HL-60/S4 (cell line): ENCODE data around the gene LZTS3.
"Not testable (repeated sequence)": the region's sequence is repeated elsewhere in the genome, so short reads cannot be mapped to it uniquely, and the experiment has no call there.

Experiments
- in situ Hi-C: fragments of 300-500 bp; cut with MboI; formaldehyde crosslinking; loops from 2 replicates; pipeline ENCODE4 v1.14.3; 2022; ENCODE audit warnings: low sequenced_read_pairs

LZTS3 gene

DNA sequence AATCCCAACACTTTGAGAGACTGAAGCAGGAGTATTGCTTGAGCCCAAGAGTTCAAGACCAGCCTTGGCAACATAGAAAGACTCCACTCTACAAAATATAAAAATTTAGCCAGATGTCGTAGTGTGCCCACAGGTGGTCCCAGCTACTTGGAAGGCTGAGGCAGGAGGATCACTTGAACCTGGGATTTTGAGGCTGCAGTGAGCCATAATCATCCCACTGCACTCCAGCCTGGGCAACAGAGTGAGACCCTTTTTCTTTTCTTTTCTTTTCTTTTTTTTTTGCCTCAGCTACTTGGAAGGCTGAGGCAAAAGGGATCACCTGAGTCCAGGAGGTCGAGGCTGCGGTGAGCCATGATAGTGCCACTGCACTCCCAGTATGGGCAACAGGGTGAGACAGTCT, 31.6 kb downstream of the LZTS3 start:
- in situ Hi-C loops, result no loop called here

DNA sequence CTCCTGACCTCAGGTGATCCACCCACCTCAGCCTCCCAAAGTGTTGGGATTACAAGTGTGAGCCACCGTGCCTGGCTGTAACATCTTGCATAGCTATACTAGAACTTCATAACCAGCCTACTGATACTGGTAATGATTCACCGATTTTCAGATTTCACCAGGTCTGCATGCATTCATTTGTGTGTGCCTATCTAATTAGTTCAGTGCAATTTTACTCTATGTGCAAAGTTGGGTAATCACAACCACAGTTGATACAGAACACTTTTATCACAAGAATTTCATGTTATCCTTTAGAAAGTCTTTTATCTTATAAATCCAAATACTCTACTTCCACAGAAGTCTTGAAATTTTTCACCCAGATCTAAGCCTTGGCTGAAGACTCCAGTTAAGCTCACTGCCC, 35.9 kb downstream of the LZTS3 start:
- in situ Hi-C loops, result no loop called here

DNA sequence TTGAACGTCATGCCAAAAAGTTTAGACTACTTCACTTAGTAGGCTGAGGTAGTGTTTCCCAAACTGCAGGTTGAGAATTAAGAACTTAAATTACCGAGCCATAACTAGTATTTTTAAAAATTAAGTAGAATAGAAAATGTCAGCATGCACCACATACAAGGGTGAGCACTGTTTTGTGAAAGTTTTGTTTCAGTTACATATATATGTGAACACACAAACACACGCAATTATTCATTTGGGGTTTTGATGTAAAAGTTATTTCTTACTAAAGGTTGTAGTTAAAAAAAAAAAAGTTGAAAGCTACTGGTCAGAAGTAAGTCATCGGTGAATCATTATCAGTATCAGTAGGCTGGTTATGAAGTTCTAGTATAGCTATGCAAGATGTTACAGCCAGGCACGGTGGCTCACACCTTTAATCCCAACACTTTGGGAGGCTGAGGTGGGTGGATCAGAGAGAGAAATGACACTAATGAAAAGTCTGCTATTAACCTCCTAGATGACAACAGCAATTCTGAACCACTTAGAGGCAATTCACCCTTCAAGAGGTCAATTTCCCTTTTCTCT, 37.8 kb downstream of the LZTS3 start:
- in situ Hi-C loops, result no loop called here

DNA sequence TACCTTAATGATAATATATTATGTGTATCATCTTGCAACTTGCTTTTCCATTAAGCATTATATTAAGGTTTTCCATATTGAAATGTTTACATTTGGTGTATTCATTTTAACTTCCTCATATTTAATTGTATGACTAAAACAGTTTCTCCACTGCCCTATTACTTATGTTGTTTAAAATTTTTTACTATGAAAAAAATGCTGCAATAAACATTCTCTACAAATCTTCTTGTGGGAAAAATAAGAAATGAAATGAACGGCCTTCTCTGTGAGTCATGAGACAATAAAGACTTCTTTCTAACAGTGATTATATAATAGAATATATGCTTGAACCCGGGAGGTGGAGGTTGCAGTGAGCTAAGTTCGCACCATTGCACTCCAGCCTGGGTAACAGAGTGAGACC, 39.2 kb downstream of the LZTS3 start:
- in situ Hi-C loops, result no loop called here

DNA sequence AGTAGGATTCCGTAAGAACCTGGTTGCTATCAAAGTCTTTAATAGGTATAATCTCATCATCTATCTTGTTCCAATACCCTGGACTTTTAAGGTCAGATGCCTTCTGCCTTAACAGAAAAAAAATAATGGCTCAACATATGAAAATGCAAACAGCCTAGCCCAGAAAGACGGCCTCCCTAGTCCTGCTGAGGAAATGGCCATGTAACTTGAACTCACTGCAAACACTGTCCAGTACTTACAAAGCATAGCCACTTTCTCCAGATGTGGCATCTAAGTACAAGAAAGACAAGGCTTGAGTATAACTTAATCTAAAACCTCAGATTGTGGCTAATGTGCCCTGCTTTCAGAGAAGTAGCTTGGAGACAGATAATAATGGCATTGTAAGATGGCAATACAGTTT, 40.2 kb downstream of the LZTS3 start:
- in situ Hi-C loops, result no loop called here

DNA sequence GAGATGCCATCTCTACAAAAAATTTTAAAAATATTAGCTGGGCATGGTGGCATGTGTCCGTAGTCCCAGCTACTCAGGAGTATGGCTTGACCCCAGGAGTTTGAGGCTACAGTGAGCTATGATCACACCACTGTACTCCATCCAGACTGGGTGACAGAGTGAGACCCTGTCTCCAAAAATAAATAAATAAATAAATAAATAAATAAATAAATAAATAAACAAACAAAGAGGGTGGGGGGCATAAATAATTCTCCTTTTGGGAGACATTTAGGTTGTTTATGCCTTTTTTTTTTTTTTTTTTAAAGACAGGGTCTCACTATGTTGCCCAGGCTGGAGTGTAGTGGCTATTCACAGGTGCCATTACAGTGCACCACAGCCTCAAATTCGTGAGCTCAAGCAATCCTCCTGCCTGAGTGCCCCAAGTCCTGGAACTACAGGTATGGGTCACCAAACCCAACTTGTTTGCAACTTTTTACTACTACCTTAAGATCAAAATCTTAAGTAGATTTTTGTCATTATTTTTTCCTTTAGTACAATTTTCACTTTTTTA, 43.2 kb downstream of the LZTS3 start:
- in situ Hi-C loops, result no loop called here

DNA sequence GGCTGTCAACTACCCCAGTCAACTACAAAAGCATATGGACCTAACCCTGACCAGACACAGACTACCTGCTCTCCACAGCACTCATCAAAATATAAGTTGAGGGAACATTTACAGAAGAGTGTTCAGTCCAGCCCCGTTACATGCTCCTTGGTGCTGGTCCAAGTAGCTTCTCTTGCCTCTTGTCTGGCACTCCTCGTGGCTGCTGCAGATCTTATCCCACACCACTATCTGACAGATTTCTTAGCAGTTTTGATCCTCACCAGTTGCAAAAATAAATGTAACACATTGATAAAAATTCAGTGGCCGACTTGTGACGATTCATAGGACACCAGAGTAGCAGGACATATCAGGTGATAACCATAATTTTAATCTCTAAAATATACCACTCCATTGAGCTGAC, 44.3 kb downstream of the LZTS3 start:
- in situ Hi-C loops, result no loop called here

DNA sequence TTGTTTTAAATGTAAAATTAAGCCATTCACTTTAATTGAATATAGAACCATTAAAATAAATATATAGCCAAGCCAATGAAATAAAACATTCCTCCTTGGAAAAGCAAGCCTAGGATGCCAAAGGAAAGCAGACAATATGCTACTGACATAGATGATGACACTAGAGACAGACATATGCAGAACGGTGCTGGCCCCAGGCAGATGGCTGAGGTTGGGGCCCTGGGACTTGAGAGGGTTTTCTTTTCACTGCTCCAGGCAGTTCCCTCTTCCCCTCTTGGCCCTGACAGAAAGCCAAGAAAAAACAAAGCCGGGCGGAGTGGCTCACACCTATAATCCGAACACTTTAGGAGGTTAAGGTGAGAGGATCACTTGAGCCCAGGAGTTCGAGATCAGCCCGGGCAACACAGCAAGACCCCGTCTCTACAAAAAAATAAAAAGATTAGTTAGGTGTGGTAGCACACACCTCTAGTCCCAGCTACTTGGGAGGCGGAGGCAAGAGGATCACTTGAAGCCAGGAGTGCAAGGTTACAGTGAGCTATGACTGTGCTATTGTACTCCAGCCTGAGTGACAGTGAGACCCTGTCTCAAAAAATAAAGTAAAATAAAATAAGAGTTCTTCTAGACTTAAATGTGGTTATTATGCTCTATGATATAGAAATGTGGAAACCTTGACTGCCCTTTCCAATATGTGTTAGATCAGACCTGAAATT, 44.9 kb downstream of the LZTS3 start:
- in situ Hi-C loops, result no loop called here

DNA sequence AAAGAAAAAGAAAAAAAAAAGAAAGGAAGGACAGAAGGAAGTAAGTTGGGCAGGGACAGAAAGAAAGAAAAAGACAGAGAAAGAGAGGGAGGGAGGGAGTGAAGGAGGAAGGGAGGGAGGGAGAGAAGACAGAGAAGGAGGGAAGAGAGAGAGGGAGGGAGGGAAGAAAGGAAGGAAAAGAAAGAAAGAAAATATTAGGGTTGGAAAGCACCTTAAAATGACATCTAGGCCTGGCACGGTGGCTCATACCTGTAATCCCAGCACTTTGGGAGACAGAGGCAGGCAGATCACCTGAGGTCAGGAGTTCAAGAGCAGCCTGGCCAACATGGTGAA, 46.9 kb downstream of the LZTS3 start:
- in situ Hi-C loops, result no loop called here

DNA sequence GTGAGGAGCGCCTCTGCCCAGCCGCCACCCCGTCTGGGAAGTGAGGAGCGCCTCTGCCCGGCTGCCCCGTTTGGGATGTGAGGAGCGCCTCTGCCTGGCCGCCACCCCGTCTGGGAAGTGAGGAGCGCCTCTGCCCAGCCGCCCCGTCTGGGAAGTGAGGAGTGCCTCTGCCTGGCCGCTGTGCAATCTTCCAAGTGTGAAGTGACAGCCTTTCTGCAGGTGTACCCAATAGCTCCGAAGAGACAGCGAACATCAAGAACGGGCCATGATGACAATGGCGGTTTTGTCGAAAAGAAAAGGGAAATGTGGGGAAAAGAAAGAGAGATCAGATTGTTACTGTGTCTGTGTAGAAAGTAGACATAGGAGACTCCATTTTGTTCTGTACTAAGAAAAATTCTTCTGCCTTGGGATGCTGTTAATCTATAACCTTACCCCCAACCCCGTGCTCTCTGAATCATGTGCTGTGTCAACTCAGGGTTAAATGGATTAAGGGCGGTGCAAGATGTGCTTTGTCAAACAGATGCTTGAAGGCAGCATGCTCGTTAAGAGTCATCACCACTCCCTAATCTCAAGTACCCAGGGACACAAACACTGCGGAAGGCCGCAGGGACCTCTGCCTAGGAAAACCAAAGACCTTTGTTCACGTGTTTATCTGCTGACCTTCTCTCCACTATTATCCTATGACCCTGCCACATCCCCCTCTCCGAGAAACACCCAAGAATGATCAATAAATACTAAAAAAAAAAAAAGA, 47.4 kb downstream of the LZTS3 start:
- in situ Hi-C loops, result not testable (repeated sequence)

DNA sequence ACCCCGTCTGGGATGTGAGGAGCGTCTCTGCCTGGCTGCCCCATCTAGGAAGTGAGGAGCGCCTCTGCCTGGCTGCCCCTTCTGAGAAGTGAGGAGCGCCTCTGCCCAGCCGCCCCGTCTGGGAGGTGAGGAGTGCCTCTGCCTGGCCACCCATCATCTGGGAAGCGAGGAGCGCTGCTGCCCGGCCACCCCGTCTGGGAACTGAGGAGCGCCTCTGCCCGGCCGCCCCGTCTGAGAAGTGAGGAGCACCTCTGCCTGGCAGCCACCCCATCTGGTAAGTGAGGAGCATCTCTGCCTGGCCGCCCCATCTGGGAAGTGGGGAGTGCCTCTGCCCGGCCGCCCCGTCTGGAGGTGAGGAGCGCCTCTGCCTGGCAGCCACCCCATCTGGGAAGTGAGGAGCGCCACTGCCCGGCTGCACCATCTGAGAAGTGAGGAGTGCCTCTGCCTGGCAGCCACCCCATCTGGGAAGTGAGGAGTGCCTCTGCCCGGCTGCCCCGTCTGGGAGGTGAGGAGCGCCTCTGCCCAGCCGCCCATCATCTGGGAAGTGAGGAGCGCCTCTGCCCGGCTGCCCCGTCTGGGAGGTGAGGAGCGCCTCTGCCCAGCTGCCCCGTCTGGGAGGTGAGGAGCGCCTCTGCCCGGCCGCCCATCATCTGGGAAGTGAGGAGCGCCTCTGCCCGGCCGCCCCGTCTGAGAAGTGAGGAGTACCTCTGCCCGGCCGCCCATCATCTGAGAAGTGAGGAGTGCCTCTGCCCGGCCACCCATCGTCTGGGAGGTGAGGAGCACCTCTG, 48.4 kb downstream of the LZTS3 start:
- in situ Hi-C loops, result not testable (repeated sequence)

DNA sequence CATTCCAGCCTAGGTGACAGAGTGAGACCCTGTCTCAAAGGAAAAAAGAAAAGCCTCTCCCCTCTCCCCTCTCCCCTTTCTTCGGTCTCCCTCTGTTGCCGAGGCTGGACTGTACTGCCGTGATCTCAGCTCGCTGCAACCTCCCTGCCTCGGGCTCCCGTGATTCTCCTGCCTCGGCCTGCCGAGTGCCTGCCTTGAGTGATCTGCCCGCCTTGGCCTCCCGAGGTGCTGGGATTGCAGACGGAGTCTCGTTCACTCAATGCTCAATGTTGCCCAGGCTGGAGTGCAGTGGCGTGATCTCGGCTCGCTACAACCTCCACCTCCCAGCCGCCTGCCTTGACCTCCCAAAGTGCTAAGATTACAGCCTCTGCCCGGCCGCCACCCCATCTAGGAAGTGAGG, 49.2 kb downstream of the LZTS3 start:
- in situ Hi-C loops, result not testable (repeated sequence)

DNA sequence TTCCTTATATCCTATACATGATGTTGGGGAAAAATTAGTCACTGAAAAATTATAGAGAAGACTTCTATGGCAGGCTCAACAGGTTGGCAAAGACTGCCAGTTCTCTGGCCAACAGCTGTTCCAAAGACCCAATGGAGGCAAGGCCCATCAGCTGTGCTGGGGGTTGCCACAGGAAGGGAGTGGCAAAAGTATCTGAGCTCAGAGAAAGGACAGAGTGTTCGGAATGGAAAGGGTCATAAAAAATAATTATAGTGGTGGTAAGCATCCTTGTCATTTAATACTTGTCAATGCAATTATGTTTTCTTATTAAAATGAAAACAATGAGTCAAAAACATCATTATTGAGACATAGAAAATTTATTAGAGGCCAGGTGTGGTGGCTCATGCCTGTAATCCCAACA, 49.8 kb downstream of the LZTS3 start:
- in situ Hi-C loops, result no loop called here

DNA sequence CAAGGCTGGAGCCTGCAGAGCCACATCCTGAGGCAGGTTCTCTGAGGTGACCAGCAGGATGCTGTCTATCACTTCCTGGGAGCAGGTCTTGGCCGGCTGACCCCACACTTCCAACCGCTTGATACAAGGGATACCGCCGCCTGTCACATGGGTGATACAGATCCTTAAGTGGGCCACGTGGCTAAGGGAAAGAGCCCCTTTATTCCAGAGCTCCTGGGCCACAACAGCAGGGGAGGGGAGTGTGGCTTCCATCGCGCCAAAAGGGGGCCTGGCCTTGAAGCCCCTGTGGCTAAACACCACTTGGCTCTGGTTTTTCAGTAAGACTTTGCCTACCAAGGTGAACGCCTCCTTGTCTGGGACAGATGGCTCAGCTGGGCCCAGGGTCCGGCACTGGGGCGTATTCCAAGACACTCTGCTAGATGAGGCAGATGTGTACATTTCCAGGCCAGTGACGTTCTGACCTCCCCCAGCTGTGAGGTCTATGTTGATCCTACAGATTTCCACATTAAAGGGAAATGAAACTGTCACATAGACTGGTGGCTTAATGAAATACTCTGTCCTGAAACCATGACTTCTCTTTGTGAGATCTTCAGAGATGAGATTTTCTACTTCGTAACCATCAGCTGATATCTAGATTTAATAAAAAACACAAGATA, 51.3 kb downstream of the LZTS3 start:
- in situ Hi-C loops, result no loop called here

DNA sequence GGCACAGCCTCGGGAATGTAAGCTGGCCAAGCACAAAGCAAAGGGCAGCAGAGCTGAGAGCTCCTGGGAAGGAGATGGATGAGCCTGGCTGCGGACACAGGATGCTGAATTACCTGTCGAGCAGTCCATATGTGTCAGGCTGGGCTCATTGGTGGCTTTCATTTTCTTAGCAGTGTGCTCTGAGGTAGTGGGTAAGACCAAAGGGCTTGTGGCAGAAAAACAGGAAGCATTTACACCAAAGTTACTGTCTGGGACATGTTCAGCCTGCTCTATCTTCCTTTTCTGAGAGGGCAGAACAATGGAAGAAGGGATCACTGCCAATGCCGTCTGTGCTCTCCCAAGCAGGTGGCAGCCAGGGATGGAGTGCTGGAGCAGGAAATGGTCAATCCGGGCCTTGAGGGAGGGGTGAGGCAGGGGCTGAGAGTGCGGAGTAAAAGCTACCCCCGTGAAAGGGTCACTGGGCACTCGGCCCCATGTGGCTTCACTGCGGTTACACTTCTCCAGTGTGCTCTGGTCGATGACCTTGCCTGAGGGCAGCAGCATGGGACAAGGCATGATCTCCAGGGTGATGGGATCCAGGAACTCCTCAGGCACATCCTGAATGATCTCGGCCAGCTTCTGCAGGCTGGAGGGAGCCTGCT, 52.0 kb downstream of the LZTS3 start:
- in situ Hi-C loops, result no loop called here

DNA sequence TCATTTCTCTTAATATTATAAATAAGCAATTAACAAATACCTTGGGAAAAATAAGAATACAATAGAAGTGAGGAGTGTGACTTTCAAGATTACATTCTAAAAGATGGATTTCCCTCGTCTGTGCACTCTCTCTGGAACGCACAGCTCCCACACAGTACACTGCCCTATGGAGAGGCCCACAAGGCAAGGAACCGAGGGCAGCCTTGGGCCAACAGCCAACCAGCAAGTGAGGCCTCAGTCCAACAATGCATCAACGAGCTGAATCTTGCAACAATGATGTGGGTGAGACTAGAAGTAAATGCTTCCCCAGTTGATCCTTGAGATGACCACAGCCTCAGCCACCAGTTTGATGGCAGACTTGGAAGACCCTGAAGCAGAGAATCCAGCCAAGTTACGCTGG, 54.3 kb downstream of the LZTS3 start:
- in situ Hi-C loops, result no loop called here

DNA sequence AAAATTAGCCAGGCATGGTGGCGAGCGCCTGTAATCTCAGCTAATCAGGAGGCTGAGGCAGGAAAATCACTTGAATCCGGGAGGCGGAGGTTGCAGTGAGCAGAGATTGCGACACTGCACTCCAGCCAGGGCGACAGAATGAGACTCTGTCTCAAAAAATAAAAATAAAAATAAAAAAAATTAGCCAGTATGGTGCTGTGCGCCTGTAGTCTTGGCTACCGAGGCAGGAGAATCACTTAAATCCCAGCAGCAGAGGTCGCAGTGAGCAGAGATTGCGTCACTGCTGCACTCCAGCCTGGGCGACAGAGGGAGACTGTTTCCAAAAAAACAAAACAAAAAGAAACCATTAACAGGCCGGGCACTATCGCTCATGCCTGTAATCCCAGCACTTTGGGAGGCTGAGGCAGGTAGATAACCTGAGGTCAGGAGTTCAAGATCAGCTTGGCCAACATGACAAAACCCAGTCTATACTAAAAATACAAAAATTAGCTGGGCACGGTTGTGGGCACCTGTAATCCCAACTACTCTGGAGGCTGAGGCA, 55.4 kb downstream of the LZTS3 start:
- in situ Hi-C loops, result not testable (repeated sequence)

DNA sequence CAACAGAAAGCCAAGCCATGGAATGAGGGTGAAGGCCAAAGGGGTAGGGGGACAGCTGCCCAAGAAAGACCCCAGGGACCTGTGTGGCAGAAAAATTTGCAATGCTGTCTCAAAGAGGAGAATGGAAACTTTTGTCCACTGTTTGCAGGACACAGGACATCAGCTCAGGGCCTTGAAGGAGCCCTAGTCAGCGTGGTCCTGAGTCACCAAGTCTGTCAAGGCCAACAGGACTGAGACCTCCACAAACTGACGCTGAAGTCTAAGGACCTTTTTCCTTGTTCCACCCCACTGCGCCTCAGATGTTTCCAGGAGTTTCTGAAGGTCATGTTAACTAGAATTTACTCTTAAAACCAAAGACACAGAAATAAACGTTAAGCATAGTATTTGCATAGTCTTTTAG, 57.0 kb downstream of the LZTS3 start:
- in situ Hi-C loops, result no loop called here

DNA sequence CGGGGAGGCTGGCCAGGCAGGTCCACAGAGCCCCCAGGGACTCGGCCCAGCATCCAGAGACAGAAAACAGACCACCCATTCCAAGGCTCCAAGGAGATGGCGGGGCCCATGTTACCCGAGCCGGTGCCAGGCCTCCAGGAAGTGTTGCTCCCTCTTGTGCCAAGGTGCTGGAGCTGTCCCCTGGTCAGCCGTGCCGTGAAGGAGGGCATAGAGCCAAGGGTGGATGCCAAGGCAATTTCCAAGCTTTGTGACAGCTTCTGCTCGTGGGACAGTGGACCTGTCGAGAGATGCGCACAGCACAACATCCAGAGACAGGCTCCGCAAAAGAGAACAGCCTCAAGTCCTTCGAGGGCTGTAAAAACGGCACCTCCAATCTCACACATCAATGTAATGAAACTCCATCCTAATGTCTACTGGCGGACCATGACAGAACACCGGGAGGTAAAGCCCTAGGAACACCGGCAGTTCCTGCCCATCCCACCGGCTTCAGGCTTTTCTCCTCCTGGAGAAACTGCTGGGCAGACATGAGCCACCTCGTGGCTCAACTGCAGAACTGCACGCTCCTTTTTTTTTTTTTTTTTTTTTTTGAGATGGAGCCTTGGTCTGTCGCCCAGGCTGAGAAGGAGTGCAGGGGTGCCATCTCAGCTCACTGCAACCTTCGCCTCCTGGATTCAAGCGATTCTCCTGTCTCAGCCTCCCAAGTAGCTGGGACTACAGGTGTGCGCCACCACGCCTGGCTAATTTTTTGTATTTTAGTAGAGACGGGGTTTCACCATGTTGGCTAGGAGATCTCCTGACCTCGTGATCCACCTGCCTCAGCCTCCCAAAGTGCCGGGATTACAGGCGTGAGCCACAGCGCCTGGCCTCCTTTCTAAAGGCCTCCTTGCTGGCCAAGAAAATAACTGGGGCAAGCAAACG, 57.9 kb downstream of the LZTS3 start:
- in situ Hi-C loops, result no loop called here
